ENCODE results near the gene CLDN16.

Gene CLDN16

DNA sequence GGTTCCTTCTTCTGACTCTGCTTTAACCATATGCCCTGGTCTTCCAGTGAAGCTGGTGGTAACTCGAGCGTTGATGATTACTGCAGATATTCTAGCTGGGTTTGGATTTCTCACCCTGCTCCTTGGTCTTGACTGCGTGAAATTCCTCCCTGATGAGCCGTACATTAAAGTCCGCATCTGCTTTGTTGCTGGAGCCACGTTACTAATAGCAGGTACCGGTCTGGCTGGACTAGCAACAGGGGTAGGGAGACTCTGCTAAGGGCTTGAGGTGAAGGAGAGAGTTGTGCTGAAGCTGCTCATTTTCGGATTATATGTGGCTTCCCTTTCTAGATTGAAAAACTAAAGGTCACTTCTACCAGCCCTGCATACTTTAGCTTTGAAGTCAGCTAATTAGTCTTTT lies 16.8 kb downstream of the CLDN16 start:
- Histone ChIP-seq H3F3A (ENCODE audit: control insufficient read depth, insufficient read depth) (no peaks in the 10 kb centered on the region), H3K36me3 (ENCODE audit: control insufficient read depth, low read length) (no peaks in the 10 kb centered on the region), H3K79me2 (ENCODE audit: control insufficient read depth, low read length) (no peaks in the 10 kb centered on the region), H3K27me3 (ENCODE audit: control insufficient read depth, low read length) (no peaks in the 10 kb centered on the region), H3K9me2 (replicated peaks; ENCODE audit: control insufficient read depth, low read length) (no peaks in the 10 kb centered on the region), H4K20me1 (ENCODE audit: control insufficient read depth, insufficient read depth, low read depth, low read length) (no peaks in the 10 kb centered on the region), H3K4me1 (ENCODE audit: control insufficient read depth, low read length) (no peaks in the 10 kb centered on the region), H3K27ac (ENCODE audit: low read depth, low read length) (no peak overlapping the region), H3K9me3 (ENCODE audit: control insufficient read depth, insufficient read depth, low read length) (no peaks in the 10 kb centered on the region), H3K4me3 (ENCODE audit: low read length) (no peak overlapping the region), H3K4me2 (ENCODE audit: low read length) (no peak overlapping the region)
- TF ChIP-seq, protein P1, sequence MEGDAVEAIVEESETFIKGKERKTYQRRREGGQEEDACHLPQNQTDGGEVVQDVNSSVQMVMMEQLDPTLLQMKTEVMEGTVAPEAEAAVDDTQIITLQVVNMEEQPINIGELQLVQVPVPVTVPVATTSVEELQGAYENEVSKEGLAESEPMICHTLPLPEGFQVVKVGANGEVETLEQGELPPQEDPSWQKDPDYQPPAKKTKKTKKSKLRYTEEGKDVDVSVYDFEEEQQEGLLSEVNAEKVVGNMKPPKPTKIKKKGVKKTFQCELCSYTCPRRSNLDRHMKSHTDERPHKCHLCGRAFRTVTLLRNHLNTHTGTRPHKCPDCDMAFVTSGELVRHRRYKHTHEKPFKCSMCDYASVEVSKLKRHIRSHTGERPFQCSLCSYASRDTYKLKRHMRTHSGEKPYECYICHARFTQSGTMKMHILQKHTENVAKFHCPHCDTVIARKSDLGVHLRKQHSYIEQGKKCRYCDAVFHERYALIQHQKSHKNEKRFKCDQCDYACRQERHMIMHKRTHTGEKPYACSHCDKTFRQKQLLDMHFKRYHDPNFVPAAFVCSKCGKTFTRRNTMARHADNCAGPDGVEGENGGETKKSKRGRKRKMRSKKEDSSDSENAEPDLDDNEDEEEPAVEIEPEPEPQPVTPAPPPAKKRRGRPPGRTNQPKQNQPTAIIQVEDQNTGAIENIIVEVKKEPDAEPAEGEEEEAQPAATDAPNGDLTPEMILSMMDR (IDR thresholded peaks at IDR 0.05; ENCODE audit: low read depth, low read length, poor library complexity, severe bottlenecking), result no peak
- no peak for TF ChIP-seq EZH2phosphoT487 (IDR thresholded peaks at IDR 0.05; ENCODE audit: borderline replicate concordance, low read length)

DNA sequence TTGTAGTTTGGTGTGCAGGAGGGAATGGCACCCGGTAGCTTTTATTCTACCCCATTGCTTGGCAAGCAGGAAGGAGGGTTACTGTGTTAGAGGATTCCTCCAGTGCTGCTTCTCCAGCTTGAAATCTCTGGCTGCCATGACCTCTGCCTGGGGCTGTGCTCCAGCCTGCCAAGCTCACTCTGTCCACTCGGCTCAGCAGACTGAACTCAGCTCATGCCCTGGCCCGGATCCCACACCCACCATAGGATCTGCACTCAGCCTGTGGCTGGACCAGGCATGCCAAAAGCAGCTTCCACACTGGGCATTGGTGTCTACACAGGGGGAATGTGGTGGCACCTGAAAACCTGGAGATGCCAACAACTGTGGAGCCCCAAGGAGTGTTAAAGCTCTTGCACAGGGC lies 26.3 kb downstream of the CLDN16 start:
- H3F3A ChIP-seq (ENCODE audit: control insufficient read depth, insufficient read depth), result no peaks in the 10 kb centered on the region
- H4K20me1 ChIP-seq (ENCODE audit: control insufficient read depth, insufficient read depth, low read depth, low read length), result no peaks in the 10 kb centered on the region
- H3K27ac ChIP-seq (ENCODE audit: low read depth, low read length), result no peak overlapping the region
- no peak for TF ChIP-seq EZH2phosphoT487 (IDR thresholded peaks at IDR 0.05; ENCODE audit: borderline replicate concordance, low read length)
- TF ChIP-seq, protein P1 (IDR thresholded peaks at IDR 0.05; ENCODE audit: low read depth, low read length, poor library complexity, severe bottlenecking), result no peak
- no peak overlapping the region for H3K4me2 ChIP-seq (ENCODE audit: low read length)
- H3K9me2 ChIP-seq (replicated peaks; ENCODE audit: control insufficient read depth, low read length), result no peaks in the 10 kb centered on the region
- H3K36me3 ChIP-seq (ENCODE audit: control insufficient read depth, low read length), result no peaks in the 10 kb centered on the region
- H3K4me1 ChIP-seq (ENCODE audit: control insufficient read depth, low read length), result no peaks in the 10 kb centered on the region
- H3K4me3 ChIP-seq (ENCODE audit: low read length), result no peak overlapping the region
- H3K9me3 ChIP-seq (ENCODE audit: control insufficient read depth, insufficient read depth, low read length), result no peaks in the 10 kb centered on the region
- no peaks in the 10 kb centered on the region for H3K79me2 ChIP-seq (ENCODE audit: control insufficient read depth, low read length)
- no peaks in the 10 kb centered on the region for H3K27me3 ChIP-seq (ENCODE audit: control insufficient read depth, low read length)

DNA sequence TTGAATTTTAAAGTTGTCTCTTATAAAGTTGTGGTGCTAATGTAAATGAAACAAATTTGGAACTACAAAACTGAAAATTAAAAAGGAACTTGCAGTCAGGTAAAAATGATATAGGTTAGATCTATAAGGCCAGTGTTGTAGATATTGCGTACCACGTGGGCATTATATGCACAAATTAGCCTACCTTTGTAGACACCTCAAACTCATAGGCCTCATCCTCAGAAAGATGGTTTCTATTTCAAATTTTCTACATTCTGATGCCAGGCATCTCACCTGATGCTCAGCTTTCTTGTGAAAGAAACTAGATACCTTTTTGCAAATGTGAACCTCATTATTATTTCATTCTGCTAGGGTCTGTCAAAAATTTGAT lies 36.1 kb downstream of the CLDN16 start:
- Histone ChIP-seq H3K27me3 (ENCODE audit: control insufficient read depth, low read length) (peaks cover 6% of the 10 kb centered on the region; the same call in 1 of the 2 replicates), H3K36me3 (ENCODE audit: control insufficient read depth, low read length) (no peaks in the 10 kb centered on the region), H3K9me2 (replicated peaks; ENCODE audit: control insufficient read depth, low read length) (no peaks in the 10 kb centered on the region), H3K27ac (ENCODE audit: low read depth, low read length) (no peak overlapping the region), H4K20me1 (ENCODE audit: control insufficient read depth, insufficient read depth, low read depth, low read length) (no peaks in the 10 kb centered on the region), H3K4me2 (ENCODE audit: low read length) (no peak overlapping the region), H3K4me1 (ENCODE audit: control insufficient read depth, low read length) (peaks cover 4% of the 10 kb centered on the region), H3K9me3 (ENCODE audit: control insufficient read depth, insufficient read depth, low read length) (no peaks in the 10 kb centered on the region), H3K79me2 (ENCODE audit: control insufficient read depth, low read length) (no peaks in the 10 kb centered on the region), H3F3A (ENCODE audit: control insufficient read depth, insufficient read depth) (no peaks in the 10 kb centered on the region), H3K4me3 (ENCODE audit: low read length) (no peak overlapping the region)
- TF ChIP-seq EZH2phosphoT487 (IDR thresholded peaks at IDR 0.05; ENCODE audit: borderline replicate concordance, low read length), result no peak
- TF ChIP-seq, protein P1 (IDR thresholded peaks at IDR 0.05; ENCODE audit: low read depth, low read length, poor library complexity, severe bottlenecking), result no peak
